Suprapubic skin (tissue), 3 donors: ENCODE results near the gene RABL2A.

ENCODE experiments used
- CTCF ChIP-seq, 2 donors: fragments of 200-600 bp in 1 of 2; fragments of 450-650 bp in 1 of 2; sonication (generic) in 1 of 2; IDR thresholded peaks; one replicate each; pipeline ENCODE4 v1.5.1; 2016 to 2019; ENCODE audit warnings: antibody characterized with exemption in 2 of 2, mild to moderate bottlenecking in 1 of 2, moderate library complexity in 1 of 2
- POLR2AphosphoS5 ChIP-seq, 3 donors: sonication (generic); formaldehyde crosslinking; IDR thresholded peaks; one replicate each; pipeline ENCODE4 v1.6.1; 2017; ENCODE audit warnings: antibody characterized with exemption in 3 of 3

- TF ChIP-seq POLR2AphosphoS5 (IDR thresholded peaks at IDR 0.05): no peak
- TF ChIP-seq CTCF (IDR thresholded peaks at IDR 0.05): no peak
Observed at GRCh38 chr2:113676623-113677266, 49.7 kb downstream of the RABL2A start.
